Stimulated activated CD4-positive, alpha-beta T cell treated with anti-CD3 and anti-CD28 coated beads, TNF-alpha, amount 100 ng/mL, for 48 hours (primary cell): ENCODE measurements around the gene HLA-DMA.
A peak's percentile ranks its signal among the peaks of the same experiment; 100 is the strongest.

Source experiments
- DNase-seq, 3 donors: peaks; one replicate each; pipeline ENCODE4 v3.0.0-alpha.2; 2020; ENCODE audit warnings: low read depth in 3 of 3

HLA-DMA gene

GRCh38 chr6:32952817-32953739 is at the start of gene HLA-DMA:
TSS of gene HLA-DMA (minus strand) at chr6:32953097. CDS start at chr6:32953036, 61 bp downstream.
- peak in 2 of 3 donors; percentile 55 to 61 for DNase-seq

- no peak for DNase-seq
These were observed 48.8 kb upstream of the HLA-DMA start for GRCh38 chr6:33001685-33002084.

GRCh38 chr6:33000055-33000454 is 47.2 kb upstream of the HLA-DMA start:
- no peak for DNase-seq

DNA sequence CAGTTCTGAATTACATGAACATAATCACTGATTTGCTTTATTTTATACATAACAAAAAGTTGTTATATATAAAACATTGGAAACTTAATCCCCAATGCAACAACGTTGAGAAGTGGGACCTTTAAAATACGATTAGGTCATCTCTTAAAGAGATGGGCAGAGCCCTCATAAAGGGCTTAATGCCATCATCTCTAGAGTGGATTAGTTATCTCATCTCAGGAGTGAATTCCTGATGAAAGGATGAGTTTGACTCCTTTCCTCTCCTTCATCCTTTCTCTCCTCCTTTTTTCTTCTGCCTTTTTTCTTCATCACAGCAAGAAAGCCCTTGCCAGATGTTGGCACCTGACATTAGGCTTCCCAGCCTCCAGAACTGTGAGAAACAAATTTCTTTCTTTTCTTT is 42.6 kb upstream of the HLA-DMA start:
- no peak for DNase-seq

DNA sequence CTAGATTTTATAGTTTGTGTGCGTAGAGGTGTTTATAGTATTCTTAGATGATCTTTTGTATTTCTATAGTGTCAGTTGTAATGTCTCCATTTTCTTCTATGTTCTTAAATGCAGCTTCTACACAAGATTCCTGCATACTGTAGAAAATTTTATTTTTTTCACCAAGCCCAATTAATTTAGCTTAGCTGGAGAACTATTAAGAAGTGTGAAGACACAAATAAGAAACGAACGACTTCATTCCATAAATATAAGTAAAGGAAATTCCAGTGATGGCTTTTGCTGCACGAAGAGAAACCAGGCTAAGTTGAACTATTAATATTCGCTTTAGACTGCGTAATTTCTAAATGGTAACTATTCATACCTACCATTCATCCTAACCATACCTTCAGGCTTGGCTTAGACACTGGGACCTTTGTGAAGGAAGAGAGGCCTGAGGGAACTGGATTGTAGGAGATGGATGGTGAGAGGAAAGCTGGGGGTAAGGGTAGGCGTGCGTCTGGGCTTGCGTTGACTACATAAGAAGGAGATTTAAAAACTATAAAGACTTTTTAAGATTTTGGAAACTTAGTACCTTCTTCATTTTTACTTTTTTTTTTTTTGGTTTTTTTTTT is 40.6 kb upstream of the HLA-DMA start:
- DNase-seq, result no peak

DNA sequence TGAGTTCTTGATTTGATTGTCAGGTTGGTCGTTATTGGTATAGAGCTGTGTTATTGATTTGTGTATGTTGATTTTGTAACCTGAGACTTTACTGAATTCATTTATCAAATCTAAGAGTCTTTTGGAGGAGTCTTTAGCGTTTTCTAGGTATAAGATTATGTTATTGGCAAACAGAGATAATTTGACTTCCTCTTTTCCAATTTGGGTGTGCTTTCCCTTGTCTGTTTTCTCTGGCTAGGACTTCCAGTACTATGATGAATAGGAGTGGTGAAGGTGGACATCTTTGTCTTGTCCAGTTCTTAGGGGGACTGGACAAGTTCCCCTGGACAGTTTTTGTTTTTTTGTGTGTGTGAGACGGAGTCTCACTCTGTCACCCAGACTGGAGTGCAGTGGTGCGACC is 39.1 kb upstream of the HLA-DMA start:
- DNase-seq, result no peak

DNA sequence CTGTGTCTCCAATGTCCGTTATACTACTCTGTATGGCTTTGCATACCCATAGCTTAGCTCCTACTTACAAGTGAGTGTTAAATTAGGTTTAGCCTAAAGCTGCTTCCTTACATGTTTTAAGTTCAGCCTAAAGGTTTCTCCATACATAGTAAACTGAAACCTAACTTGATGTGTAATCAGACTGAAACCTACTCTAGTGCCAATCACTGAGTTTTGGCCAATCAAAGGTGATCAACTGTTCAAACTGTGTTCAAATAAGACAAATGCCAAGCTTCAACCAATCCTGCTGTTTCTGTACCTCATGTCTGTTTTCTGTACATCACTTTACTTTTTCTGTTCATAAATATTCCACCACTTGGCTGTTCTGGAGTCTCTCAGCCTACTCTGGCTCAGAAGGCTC is 36.5 kb upstream of the HLA-DMA start:
- no peak for DNase-seq

DNA sequence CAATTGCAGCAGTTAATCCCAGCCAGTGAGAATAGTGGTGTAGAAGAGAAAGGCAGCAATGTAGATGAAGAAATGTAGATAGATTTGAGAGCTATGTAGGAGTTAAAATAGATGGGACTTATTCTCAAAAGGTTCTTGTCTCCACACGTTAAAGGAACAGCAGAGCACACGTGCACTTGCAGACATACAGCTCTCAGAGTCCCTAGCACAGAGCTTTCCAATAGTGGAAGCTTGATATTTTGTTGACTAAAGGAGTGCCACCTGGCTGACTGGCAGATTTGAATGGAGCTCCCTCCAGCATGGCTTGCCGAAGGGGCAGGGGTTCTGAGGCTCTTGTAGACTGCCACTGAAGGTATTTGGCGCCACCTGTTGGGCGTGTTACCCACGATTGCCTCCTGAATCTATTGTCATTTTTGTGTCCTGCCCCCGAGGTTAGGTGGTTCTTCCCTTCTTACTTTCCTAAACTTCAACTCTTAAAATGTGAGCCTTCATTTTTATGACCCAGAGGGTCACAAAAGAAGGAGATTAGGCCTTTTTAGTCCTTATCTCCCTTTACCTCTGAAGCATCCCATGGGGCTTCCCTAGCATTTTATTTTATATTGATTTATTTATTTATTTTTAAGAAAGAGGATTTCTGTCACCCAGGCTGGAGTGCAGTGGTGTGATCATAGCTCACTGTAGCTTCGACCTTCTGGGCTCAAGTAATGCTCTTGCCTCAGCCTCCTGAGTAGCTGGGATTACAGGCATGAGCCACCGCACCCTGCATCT is 31.9 kb upstream of the HLA-DMA start:
- peak; percentile 75 to 87 (median 85) for DNase-seq

DNA sequence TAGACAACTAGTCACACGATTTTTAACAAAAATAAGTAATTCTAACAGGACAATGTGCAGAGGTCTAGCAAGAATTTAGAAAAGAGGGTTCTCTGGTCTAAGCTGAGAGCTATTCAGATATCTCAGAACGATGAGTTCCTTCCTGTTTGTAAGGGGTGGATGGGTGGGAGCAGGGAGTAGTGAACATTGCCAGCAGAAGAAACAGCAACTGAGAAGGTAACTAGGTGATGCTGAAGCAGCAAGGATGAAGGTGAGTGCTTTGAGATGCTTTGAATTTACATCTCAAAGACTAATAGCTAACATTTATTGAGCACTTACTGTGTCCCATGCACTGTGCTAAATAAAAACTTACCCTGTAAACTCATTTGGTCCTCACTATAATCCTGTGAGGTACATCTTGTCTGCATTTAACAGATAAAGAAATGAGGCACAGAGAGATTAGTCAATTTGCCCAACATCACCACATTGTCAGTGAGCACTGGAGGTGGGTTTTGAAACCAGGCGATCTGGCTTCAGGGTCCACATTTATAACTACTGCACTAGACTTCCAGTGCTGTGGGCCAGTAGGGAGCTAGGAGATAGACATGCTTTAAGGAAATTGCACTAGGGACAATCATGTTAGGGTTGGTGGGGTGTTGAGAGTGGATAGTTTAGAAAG is 31.2 kb upstream of the HLA-DMA start:
- DNase-seq, result no peak

- DNase-seq, result no peak
These were observed 30.6 kb upstream of the HLA-DMA start for GRCh38 chr6:32983493-32983848.

DNA sequence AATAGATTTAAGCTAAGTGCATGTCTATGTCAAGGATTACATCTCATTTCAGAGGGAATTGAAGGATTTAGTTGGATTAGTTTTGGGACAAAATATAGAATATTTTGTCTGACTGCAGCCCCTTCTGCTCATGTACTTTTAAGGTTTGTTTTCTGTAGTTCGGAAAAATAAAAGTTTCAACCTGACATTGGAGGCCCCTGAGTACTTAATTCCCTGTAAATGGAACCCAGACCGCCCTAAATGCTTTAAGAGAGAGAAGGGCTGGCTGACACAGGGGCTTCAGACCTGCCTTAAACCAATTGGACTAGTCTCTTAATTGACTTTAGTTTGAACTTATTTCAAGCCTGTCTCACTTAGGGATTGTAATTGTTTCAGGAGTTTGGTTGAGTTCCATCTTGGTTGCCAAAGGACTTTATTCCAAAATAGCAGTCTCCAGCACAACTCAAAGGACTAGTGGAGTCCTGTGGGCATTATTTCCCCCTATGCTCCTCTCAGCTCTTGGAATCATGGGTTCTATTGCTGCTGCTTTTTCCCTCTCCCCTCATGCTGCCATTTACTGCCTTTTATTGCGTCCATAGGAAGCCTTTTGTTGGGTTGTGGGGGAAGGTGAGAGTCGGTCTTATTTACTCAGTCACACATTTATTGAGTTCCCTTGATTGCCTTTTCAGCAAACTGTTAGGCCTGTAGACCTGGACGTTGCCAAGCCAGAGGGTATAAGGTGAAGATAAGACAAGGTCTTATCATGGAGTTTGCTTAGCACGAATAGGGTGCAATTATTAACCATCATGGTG is 30.0 kb upstream of the HLA-DMA start:
- no peak for DNase-seq

DNA sequence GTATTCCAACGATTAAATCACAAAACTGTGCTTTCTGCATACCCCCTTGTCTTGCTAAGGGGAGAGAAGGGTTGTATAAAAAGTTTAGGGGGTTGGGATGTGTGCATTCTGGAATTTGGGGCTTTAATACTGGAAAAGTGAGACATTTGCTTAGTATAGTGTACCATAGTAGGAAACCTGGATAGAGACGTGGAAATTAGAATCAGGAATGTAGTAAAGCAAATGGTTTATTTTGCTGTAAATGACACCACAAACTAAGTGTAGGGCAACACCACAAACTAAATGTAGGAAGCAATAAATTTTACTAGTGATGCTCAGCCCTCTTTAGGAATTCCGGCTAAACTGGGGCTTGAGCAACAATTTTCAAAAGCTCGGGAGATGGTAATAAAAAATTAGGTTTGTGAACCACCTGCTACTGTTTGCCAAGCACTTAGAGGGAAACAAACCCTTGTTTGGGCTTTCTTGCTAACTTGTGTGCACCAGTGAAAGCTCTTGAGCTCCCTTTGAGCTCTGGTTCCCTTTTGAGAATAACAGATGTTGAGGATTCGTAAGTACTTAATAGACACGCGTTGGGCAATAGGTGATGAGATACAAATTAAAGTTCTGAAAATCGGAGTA is 29.3 kb upstream of the HLA-DMA start:
- no peak for DNase-seq

DNA sequence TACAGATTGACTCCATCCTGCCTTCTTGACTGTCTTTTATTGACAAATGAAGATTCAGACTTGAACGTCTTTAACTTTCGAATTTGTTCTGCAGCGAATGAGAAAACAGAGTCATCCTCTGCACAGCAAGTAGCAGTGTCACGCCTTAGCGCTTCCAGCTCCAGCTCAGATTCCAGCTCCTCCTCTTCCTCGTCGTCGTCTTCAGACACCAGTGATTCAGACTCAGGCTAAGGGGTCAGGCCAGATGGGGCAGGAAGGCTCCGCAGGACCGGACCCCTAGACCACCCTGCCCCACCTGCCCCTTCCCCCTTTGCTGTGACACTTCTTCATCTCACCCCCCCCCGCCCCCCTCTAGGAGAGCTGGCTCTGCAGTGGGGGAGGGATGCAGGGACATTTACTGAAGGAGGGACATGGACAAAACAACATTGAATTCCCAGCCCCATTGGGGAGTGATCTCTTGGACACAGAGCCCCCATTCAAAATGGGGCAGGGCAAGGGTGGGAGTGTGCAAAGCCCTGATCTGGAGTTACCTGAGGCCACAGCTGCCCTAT is 27.7 kb upstream of the HLA-DMA start:
- no peak for DNase-seq

GRCh38 chr6:32979720-32980487 is 27.0 kb upstream of the HLA-DMA start:
- no peak for DNase-seq

DNA sequence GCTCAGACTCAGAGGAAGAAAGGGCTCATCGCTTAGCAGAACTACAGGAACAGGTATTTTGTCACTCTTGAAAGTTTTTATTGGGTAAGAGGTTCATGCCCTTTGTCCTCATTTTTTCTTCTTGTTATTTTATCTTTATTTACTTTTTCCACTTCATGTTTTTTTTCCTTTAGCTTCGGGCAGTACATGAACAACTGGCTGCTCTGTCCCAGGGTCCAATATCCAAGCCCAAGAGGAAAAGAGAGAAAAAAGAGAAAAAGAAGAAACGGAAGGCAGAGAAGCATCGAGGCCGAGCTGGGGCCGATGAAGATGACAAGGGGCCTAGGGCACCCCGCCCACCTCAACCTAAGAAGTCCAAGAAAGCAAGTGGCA is 25.0 kb upstream of the HLA-DMA start:
- DNase-seq, result no peak

DNA sequence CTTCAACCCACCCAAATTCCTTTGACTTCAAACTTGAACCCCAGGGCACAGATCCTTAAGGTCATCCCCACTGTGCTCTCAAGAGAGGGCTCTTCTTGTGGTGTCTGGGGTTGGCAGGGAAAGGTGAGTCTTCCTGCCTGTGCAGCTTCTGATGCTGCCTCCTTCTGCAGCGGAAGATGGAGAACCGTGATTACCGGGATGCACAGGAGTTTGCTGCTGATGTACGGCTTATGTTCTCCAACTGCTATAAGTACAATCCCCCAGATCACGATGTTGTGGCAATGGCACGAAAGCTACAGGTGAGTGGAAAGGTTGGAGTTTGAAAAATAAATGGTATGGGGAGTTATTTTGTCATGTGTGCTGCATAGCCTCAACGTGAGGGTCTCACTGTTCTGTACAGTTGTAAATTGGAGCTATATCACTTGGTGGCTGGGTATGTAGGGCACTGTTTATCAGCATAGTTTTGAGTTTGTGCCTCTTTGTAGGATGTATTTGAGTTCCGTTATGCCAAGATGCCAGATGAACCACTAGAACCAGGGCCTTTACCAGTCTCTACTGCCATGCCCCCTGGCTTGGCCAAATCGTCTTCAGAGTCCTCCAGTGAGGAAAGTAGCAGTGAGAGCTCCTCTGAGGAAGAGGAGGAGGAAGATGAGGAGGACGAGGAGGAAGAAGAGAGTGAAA is 24.5 kb upstream of the HLA-DMA start:
- no peak for DNase-seq

DNA sequence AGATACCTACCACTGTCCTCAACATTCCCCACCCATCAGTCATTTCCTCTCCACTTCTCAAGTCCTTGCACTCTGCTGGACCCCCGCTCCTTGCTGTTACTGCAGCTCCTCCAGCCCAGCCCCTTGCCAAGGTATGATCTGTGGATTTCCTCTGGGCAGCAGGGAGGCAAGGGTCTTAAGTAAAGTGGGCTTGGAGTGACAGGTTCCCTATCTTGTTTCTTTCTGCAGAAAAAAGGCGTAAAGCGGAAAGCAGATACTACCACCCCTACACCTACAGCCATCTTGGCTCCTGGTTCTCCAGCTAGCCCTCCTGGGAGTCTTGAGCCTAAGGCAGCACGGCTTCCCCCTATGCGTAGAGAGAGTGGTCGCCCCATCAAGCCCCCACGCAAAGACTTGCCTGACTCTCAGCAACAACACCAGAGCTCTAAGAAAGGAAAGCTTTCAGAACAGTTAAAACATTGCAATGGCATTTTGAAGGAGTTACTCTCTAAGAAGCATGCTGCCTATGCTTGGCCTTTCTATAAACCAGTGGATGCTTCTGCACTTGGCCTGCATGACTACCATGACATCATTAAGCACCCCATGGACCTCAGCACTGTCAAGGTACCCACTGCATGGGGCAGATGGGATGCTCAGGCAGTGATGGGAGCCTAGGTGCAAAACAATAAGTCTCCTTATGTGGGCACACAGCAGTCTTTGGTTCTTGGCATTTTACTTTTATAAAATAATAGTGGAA is 23.6 kb upstream of the HLA-DMA start:
- no peak for DNase-seq

- DNase-seq, result no peak
These were observed 23.0 kb upstream of the HLA-DMA start for GRCh38 chr6:32975886-32976285.
